Measurements from ENCODE around the gene CHST11. TPM values are rescaled to one million over a fixed set of nuclear protein-coding genes. Genes with fewer than 3 reads are reported as not detected.

The CHST11 gene
- total and polyA plus RNA-seq, 2 of the 4 experiments (the other 2 are of a cell fraction): 1.4 to 2.7 TPM

- Histone ChIP-seq H3K9me1 (ENCODE audit: insufficient read depth, low read length) (peaks cover 10% of the 10 kb centered on the region; the same call in 1 of the 2 replicates), H3K9ac (ENCODE audit: low read depth, low read length) (no peak overlapping the region), H4K20me1 (ENCODE audit: insufficient read depth, low read length) (no peaks in the 10 kb centered on the region), H3K4ac (ENCODE audit: low read depth, low read length) (no peak overlapping the region), H3K4me1 (ENCODE audit: control insufficient read depth, insufficient read depth, low read length) (0 out of 2 replicates have a peak, but pooled peaks cover 2% of the 10 kb centered on the region), H2BK15ac (ENCODE audit: low read depth, low read length) (no peak overlapping the region), H3K4me3 (ENCODE audit: insufficient read depth, low read depth, low read length) (no peak overlapping the region), H4K5ac (ENCODE audit: low read depth, low read length) (no peak overlapping the region), H2AK5ac (ENCODE audit: low read depth, low read length) (no peak overlapping the region), H3K27me3 (ENCODE audit: control insufficient read depth, insufficient read depth, low read length) (no peaks in the 10 kb centered on the region), H3K9me3 (ENCODE audit: control insufficient read depth, insufficient read depth, low read length) (peaks cover 8% of the 10 kb centered on the region), H2BK20ac (ENCODE audit: low read depth, low read length) (no peak overlapping the region), H2BK5ac (ENCODE audit: low read depth, low read length, poor library complexity, severe bottlenecking) (no peak overlapping the region), H3K56ac (ENCODE audit: extremely low read depth, insufficient read depth, low read length) (no peak overlapping the region), H3K14ac (replicated peaks; ENCODE audit: low read depth, low read length) (no peak overlapping the region), H3K4me2 (ENCODE audit: low read depth, low read length) (no peak overlapping the region), H4K8ac (ENCODE audit: low read depth in 2 of 2, low read length in 2 of 2) (no peak overlapping the region), H2BK120ac (ENCODE audit: low read depth, low read length) (no peak overlapping the region), H3K27ac (ENCODE audit: insufficient read depth, low read length) (no peak overlapping the region), H4K91ac (ENCODE audit: insufficient read depth, low read depth, low read length) (no peak overlapping the region), H3K36me3 (ENCODE audit: control insufficient read depth, insufficient read depth, low read length) (no peaks in the 10 kb centered on the region), H2AK9ac (replicated peaks; ENCODE audit: low read depth, low read length, poor library complexity) (no peak overlapping the region), H3K79me1 (ENCODE audit: low read depth in 1 of 2, low read length in 2 of 2) (no peaks in the 10 kb centered on the region; a peak in 1 of 4 replicates), H3K18ac (ENCODE audit: low read depth, low read length) (no peak overlapping the region), H2AFZ (replicated peaks; ENCODE audit: low read length, poor library complexity) (no peak overlapping the region), H3K23ac (ENCODE audit: low read depth, low read length) (no peak overlapping the region)
- no CpG with 5 or more reads among the region's 2 CpGs for WGBS, 2 experiments (ENCODE audit: extremely low coverage in 2 of 2, insufficient read length in 1 of 2)
- BruUV-seq (replicated peaks): no TSS peak
- dilution Hi-C loops (cut with HindIII; ENCODE audit: low sequenced_read_pairs, unreplicated experiment) (no loop called here), intact Hi-C loops (cut with micrococcal nuclease) (no loop called here), in situ Hi-C loops (cut with MboI; ENCODE audit: low sequenced_read_pairs) (no loop called here)
- ATAC-seq (ENCODE audit: low read depth) (no peak), DNase-seq (no peak)
- CTCF ChIA-PET: no interaction called here
- POLR2A ChIA-PET (ENCODE audit: unreplicated experiment): no interaction called here
- TF ChIP-seq USF2 (IDR thresholded peaks at IDR 0.05; ENCODE audit: low read depth, low read length) (no peak), MXI1 (IDR thresholded peaks at IDR 0.05; ENCODE audit: borderline replicate concordance, low read depth, low read length) (no peak)
These were observed 27.3 kb downstream of the CHST11 start for GRCh38 chr12:104484079-104484478.
